ENCODE results near the gene SLC9A3.
"Not testable (repeated sequence)": the region's sequence is repeated elsewhere in the genome, so short reads cannot be mapped to it uniquely, and the experiment has no call there.

Gene SLC9A3

DNA sequence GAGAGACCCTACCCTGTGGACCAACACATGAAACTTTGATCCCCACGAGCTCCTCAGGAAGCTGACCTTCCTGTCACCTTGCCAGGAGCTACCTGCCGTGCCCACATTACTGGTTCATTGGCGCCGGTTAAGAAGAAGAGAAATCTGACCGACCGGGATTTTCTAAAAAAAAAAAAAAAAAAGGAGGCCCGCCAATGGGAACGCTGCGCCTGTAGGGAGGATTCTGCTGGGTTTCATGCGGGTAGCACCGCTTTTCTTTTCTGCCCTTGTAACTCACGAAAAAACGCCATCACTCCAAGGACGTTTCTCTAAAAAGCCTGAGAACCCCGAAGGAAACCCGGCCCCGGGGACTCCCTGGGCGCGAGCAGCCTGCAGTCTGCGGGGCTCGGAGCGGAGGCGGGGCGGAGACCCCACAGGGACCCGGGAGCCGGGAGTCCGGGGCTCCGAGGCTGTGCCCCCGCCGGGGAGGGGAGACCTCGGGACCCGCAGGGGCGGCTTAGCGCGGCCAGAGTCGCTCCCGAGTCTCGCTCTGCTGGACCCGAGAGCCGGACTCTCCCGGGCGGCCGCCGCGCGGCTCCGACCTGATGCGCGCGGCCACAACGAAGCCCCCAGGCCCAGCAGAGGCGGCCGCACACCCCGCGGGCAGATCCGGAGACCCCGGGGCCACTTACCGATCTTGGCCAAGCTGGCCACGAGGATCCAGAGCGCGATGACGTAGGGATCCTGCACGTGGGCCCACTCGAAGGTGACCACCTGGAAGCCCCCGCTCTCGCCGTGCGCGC lies 617 bp downstream of the SLC9A3 start:
- DNase-seq: no peak

- no peak for DNase-seq
Measured at GRCh38 chr5:522899-523440, 1.3 kb downstream of the SLC9A3 start.

- DNase-seq: no peak
Measured at GRCh38 chr5:522116-522515, 2.1 kb downstream of the SLC9A3 start.

GRCh38 chr5:521680-522079 lies 2.6 kb downstream of the SLC9A3 start:
- DNase-seq: no peak

GRCh38 chr5:520850-521226 lies 3.4 kb downstream of the SLC9A3 start:
- DNase-seq: no peak

DNA sequence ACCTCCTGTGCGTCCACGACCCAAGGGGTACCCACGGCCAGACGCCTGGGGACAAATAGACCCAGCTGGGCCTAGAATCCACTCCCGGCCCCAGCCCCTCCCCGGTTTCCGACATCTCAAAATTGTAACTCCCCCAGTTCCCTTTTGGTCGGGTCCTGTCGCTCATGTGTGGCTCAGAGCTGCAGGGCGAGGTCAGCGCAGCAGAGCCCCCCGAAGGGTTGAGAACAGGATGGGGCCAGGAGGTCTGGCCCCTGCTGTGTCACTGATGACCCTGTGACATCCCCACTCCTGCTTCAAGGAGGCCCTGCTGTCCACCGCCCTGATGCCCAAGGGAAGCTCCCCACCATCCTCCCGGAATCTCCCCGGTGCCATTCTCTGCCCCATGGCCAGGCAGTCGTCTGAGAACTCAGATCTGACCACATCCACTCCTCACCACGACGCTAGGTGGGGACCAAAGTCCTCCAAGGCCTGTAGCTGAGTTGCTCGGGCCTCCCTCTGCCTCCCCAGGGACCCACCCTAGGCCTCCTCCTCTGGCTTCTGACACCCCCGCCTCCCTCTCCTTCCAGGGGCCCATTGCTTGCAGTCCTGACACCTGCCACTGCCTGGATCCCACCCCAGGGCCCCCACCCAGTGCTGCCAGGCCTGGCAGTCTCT lies 3.9 kb downstream of the SLC9A3 start:
- no peak for DNase-seq

- no peak for DNase-seq
Measured at GRCh38 chr5:518721-519120, 5.5 kb downstream of the SLC9A3 start.

DNA sequence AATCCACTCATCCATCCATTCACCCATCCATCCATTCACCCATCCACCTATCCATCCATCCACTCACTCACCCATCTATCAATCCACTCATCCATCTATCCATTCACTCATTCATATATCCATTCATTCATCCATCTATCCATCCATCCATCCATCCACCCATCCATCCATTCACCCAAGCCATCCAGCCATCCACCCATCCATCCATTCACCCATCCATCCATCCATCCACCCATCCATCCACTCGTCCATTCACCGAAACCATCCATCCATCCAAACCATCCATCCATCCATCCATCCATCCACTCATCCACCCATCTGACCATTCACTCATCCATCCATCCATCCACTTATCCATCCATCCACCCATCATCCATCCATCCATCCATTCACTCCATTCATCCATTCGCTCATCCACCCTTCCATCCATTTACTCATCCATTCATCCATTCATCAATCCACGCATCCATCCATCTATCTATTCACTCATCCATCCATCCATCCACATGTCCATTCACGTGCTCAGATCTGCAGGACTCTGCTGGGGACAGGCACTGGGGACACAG lies 6.6 kb downstream of the SLC9A3 start:
- no peak for DNase-seq

DNA sequence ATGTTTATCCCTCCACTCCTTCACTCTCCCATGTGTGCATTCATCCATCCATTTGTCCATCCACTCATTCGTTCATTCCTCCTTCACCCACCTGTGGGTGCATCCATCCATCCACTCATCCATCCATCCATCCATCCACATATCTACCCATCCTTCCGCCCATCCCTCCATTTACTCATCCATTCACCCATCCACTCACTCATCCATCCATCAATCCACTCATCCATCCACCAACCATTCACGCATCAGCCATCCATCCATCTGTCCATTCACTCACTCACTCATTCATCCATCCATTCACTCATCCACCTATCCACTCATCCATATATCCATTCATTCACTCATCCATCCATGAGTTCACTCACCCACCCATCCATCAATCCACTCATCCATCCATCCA lies 7.3 kb downstream of the SLC9A3 start:
- no peak for DNase-seq

- DNase-seq: no peak
Measured at GRCh38 chr5:516338-516925, 7.8 kb downstream of the SLC9A3 start.

GRCh38 chr5:515273-515836 lies 8.9 kb downstream of the SLC9A3 start:
- no peak for DNase-seq

DNA sequence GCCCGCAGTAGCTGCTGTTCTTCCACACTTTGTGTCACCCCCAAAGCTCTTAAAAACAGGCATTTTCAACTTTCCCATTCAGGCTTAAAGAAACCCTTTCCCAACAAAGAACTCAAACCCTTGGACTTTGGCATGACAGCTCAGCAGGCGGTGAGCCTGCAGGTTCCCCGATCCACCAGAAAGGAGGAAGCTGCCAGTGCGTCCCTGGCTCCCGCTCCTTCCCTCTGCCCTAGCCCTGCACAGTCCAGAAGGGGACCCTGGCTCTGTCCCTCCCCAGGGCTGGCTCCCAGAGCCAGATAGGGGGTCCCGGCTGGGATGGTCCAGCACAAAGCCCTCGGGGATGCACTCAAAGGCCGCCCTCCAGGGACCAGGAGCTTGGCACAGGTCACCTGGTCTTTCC lies 9.6 kb downstream of the SLC9A3 start:
- no peak for DNase-seq

GRCh38 chr5:514101-514485 lies 10.2 kb downstream of the SLC9A3 start:
- no peak for DNase-seq

- no peak for DNase-seq
Measured at GRCh38 chr5:513216-514100, 10.8 kb downstream of the SLC9A3 start.

DNA sequence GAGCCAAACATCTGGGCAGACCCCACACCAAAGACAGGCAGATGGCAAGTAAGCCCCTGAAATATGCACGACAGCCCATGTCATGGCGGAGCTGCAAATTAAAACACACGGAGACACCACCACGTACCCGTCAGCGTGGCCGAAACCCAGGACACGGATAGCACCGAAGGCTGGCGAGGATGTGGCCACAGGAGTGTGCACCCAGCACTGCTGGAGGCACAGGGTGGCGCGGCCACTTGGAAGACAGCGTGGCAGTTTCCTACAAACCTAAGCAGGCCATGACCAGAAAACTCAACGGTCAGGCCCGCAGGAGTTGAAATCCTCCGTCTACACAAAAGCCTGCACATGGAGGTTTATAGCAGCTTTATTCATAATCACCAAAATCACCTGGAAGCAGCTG lies 12.8 kb downstream of the SLC9A3 start:
- no peak for DNase-seq

DNA sequence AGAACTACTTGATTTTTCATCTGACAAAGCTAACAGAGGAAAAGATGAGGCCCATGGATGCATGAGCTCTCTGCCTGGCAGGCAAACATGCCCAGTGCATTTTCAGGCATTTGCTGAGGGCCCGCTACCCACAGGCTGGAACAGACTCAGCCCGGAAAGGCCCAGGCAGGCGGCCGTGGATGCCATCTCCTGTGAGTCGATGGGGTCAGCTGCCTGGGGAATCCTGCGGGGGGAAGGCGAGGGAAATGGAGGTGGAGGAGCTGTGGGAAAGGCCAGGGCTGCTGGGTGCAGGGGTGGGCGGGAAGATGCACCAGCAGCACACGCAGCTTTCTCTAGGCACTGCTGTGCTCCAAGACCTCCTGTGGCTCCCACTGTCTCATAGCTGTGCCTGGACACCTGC lies 13.7 kb downstream of the SLC9A3 start:
- DNase-seq: no peak

DNA sequence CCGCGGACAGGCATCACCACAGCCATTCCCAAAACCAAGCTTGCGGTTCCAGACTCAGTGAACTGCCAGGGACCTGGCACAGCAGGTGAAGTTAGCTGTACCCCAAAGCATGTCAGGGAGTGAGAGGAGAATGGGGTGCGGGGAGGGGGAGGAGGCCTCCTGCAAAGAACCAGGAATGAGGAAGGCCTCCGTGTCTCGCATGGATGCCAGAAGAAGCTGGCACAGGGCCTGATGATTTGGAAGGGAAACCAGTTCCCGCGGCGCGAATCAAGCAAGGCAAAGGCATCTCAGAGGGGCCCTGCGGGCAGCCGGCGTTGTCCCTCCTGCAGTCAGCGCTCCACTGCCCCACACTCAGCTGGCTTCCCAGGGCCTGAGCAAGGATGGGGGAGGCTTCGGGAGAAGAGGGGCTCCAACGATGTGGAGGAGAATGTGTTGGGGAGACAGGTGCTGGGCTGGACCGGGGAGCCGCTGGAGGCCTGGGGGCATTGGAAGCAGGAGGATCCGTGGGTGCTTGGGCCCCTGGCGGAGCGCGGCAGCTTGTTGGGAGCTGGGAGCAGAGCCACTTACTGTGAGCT lies 14.6 kb downstream of the SLC9A3 start:
- DNase-seq: no peak

- not testable (repeated sequence) for DNase-seq
Measured at GRCh38 chr5:507986-508575, 16.2 kb downstream of the SLC9A3 start.

DNA sequence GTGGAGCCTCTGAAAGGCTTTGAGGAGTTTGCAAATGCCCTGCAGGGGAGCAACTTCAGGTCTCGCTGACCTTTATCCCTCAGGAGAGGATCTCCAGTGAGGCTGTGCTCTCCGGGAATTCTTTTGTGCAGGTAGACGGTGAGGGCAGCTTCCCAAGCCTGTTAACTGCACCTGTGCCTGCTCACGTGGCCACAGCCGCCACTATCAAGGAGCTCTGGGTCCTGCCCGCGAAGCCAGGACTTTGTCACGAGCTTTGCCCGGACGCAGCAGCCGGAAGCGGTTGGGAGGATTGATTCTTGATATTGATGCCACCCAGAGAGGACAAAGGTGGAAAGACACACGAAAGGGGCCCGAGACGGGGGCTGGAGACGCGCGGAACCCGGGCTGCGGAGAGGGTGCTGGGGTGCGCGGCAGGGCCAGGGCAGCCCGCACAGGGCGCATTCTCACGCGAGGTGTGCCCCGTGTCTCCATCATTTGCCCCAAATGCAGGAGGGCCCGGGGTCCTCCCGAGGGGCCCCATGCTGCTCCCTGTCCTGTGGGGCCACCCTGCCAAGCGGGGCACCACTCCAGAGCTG lies 18.2 kb downstream of the SLC9A3 start:
- no peak for DNase-seq

DNA sequence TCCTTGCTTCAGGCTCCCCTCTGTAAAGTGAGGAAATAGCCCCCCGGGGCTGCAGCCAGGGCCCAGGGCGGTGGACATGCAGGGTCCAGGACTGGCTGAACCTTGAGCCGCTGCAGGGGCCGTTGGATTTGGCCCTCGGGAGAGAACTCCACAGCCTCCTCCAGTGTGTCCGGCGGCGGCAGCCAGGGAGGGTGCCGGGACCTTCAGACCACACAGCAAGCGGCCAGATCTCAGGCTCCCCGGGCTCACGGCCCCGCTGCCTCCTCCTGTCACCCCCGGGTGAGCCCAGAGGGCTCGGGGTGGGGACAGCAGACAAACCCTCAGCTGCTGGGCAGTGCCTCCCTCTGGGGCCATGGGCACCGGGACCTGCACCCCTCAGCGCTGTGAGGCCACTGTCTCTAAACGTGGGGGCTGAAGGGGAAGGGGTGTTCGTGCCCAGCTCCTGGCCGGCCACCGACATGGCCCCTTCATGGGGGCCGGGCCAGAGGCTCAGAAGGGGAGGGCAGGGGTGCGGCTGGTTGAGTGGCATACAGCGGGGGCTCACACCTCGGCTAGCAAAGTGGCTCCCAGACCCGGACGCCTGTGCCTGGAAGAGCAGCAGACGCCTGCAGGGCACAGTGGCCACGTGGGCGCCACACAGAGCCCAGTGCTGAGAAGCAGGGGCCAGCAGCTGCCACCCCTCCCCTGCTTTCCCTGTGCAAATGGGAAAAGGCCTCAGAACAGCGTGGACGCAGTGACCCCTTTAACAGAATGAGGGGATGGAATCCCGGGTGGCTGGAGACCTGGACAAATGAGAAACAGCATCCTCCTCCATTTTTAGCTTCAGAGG lies 19.7 kb downstream of the SLC9A3 start:
- DNase-seq: no peak
